Retinal pigment epithelial cell (primary cell): ENCODE results near the gene VNN1.

Experiments used
- DNase-seq: peaks from one replicate; pipeline ENCODE4 v3.0.0-alpha.2; 2010; ENCODE audit warnings: low read depth
- H3K4me3 ChIP-seq: 2 replicates; pipeline ENCODE4 v1.5.1; 2011; ENCODE audit warnings: mild to moderate bottlenecking, low read length, control low read depth, moderate library complexity
- CTCF ChIP-seq: conservative IDR thresholded peaks from 2 replicates; pipeline ENCODE4 v1.5.1; 2011; ENCODE audit warnings: low read depth, low read length, control low read depth, inconsistent platforms

VNN1 gene

GRCh38 chr6:132725947-132726607 lies 12.2 kb upstream of the VNN1 start:
- no peak overlapping the region for H3K4me3 ChIP-seq
- no peak for DNase-seq
- TF ChIP-seq CTCF, result no peak

DNA sequence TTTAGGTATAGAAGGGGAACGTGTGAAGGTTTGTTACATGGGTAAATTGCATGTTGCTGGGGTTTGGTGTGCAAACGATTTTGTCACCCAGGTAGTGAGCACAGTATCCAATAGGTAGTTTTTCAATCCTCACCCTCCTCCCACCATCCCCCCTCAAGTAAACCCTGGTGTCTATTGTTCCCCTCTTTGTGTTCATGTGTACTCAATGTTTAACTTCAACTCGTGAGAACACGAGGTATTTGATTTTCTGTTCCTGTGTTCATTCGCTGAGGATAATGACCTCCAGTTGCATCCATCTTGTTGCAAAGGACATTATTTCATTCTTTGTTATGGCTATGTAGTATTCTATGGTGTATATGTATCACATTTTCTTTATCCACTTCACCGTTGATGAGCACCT lies 11.6 kb upstream of the VNN1 start:
- no peak overlapping the region for H3K4me3 ChIP-seq
- no peak for DNase-seq
- TF ChIP-seq CTCF, result no peak

DNA sequence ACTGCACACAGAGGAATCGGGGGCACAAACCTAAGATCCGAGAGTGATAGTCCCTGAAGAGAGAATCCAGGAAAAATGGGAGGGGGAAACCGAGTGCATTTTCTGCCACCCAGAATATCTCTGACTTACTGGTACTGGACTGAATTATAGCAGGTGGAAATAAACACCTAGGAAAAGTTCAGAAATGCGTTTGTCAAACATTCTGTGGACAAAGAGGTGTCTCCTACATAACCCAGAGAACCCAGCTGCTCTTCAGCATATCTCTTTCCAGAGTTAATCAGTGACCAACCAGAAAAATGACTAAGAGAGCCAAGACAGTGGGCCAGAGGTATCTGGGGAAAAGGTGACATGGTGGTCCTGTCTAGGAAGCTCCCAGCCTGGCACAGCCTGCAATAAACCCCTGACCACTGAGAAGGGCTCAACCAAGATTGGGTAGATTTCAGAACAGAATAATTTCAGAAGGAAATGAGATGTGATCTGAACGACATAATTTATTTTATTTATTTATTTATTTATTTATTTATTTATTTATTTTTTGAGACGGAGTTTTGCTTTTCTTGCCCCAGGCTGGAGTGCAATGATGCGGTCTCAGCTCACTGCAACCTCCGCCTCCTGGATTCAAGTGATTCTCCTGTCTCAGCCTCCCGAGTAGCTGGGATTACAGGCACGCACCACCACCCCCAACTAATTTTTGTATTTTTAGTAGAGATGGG lies 6.0 kb upstream of the VNN1 start:
- DNase-seq, result no peak
- no peak for TF ChIP-seq CTCF
- H3K4me3 ChIP-seq, result no peak overlapping the region

GRCh38 chr6:132715881-132716637 lies 2.2 kb upstream of the VNN1 start:
- H3K4me3 ChIP-seq, result no peak overlapping the region
- no peak for TF ChIP-seq CTCF
- DNase-seq, result no peak

GRCh38 chr6:132715204-132715603 lies 1.3 kb upstream of the VNN1 start:
- H3K4me3 ChIP-seq, result no peak overlapping the region
- no peak for DNase-seq
- peak; percentile 49 for TF ChIP-seq CTCF

DNA sequence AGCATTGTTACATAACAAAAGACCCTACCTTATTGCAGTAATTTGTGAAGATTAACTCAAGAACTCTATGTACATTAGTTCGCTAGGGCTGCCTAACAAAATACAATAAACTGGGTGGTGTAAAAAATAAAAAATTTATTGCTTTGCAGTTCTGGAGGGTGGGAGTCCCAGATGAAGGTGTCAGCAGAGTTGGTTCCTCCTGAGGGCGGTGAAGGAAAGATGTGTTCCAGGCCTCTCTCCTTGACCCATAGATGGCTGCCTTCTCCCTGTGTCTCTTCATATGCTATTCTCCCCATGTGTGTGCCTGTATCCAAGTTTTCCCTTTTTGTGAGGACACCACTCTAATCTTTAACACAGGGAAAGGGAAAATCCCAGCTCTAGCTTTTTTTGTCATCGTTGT lies 305 bp upstream of the VNN1 start:
- no peak overlapping the region for H3K4me3 ChIP-seq
- DNase-seq, result no peak
- no peak for TF ChIP-seq CTCF
